ENCODE measurements around the gene DTX2.
"Not testable (repeated sequence)": the region's sequence is repeated elsewhere in the genome, so short reads cannot be mapped to it uniquely, and the experiment has no call there.

GRCh38 chr7:76531643-76532042 lies 70.1 kb downstream of the DTX2 start:
- not testable (repeated sequence) for TF ChIP-seq CTCF (IDR thresholded peaks at IDR 0.05 in 4 of 5, conservative IDR thresholded peaks at IDR 0.05 in 1 of 5); POLR2A (IDR thresholded peaks at IDR 0.05)
